Activated CD4-positive, alpha-beta memory T cell treated with anti-CD3 and anti-CD28 coated beads for 36 hours (primary cell): Measurements from ENCODE around the gene FTO. TPM values are rescaled to one million over a fixed set of nuclear protein-coding genes. Genes with fewer than 3 reads are reported as not detected.

ENCODE experiments used
- CTCF ChIA-PET: fragments of 350-600 bp; sonication (Branson Sonifier 250); formaldehyde crosslinking; loops from one replicate; lab custom pipeline; 2021; ENCODE audit warnings: antibody characterized with exemption, inconsistent platforms; lab: Charles Lee
- POLR2A ChIA-PET: fragments of 350-600 bp; sonication (Branson Sonifier 250); formaldehyde crosslinking; loops from one replicate; lab custom pipeline; 2021; ENCODE audit warnings: antibody characterized with exemption; lab: Charles Lee
- DNase-seq: peaks from one replicate; pipeline ENCODE4 v3.0.0-alpha.2; 2020
- H3K27ac Mint-ChIP-seq: one replicate; pipeline ENCODE4 v1.8.0; 2021; ENCODE audit warnings: mixed read lengths
- H3K27me3 Mint-ChIP-seq: one replicate; pipeline ENCODE4 v1.8.0; 2021; ENCODE audit warnings: mixed read lengths
- H3K36me3 Mint-ChIP-seq: one replicate; pipeline ENCODE4 v1.8.0; 2021; ENCODE audit warnings: mixed read lengths
- H3K4me1 Mint-ChIP-seq: one replicate; pipeline ENCODE4 v1.8.0; 2021; ENCODE audit warnings: low read depth, mixed read lengths
- H3K4me3 Mint-ChIP-seq: one replicate; pipeline ENCODE4 v1.8.0; 2021; ENCODE audit warnings: mild to moderate bottlenecking, mixed read lengths
- H3K9me3 Mint-ChIP-seq: one replicate; pipeline ENCODE4 v1.8.0; 2021; ENCODE audit warnings: mixed read lengths
- intact Hi-C: fragments of 100-400 bp; cut with micrococcal nuclease; formaldehyde crosslinking; loops from one replicate; pipeline ENCODE4 v1.15.1; 2023
- total RNA-seq, 2 experiments: library from RNA; stranded (reverse); gene quantifications; one replicate each; pipeline ENCODE4 v1.2.3, GENCODE V29; 2021

Gene FTO
- total RNA-seq, 2 experiments from 2014 or later, result 50.7 to 53.1 TPM

DNA sequence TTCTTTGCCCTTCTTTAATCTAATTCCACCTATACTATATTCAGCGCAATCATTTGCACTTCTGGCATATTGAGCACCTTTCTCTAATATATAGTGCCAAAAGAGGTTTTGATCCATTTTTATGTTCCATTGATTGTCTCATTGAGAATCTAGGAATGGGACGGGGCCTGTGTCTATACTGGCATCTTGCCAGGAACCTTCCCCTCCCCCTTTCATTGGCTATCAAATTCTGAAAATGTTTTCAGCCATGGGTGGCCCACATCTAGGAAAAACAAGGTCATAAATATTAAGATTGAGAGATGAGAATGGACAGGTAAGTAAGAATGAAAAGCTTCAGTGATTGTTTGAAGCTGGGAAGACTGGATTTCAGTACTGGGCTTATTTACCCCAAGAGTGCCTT is 159.9 kb downstream of the FTO start:
- Mint-ChIP-seq H3K27me3 (no peaks in the 10 kb centered on the region), H3K4me1 (peaks cover 14% of the 10 kb centered on the region), H3K36me3 (peaks cover 28% of the 10 kb centered on the region), H3K27ac (no peak overlapping the region), H3K9me3 (peaks cover 11% of the 10 kb centered on the region), H3K4me3 (no peak overlapping the region)
- no peak for DNase-seq
- POLR2A ChIA-PET, result no interaction called here
- intact Hi-C loops, result loop anchor here (2.0 kb wide), 1 partner anchor 49 kb away; no protein-coding TSS in a partner anchor
- CTCF ChIA-PET, result interaction anchor here (1.1 kb wide), 1 partner anchor 27 kb away, joined by 3 read pairs; no protein-coding TSS in a partner anchor

DNA sequence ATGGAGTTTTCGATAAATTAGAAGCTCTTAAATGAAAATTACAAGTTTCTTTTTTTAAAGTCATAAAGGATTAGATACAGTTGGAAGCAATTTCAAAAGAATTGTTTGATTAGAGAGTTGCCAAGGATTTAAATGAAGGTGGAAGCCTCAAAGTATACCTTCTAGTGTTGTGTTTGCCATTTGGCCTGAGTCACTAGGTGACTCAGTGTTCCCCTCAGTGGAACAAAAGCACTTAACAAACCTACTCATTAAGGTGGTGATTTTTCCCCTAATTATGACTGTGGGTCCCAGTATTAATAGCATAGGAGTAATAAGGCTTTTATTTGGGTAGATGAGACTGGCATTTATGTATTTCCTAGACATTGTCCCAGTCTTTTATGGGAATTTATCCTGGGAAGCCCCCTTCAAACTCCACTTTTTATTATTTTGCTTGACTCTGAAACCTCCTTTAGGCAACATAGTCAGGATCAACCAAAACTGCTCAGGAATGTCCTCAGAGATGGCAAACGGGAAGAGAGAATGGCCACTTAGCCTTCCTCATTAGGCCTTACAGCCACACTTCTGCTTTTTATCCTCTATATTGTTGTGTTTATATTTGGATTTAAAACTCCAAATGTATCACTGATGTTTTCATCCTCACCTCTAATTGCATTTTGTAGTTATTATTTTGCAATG is 161.0 kb downstream of the FTO start:
- ChIA-PET POLR2A (no interaction called here), CTCF (interaction anchor here (1.1 kb wide), 1 partner anchor 26 kb away, joined by 3 read pairs; no protein-coding TSS in a partner anchor)
- Mint-ChIP-seq H3K4me3 (no peak overlapping the region), H3K27ac (peak overlapping the region; percentile 52), H3K27me3 (no peaks in the 10 kb centered on the region), H3K4me1 (peaks cover 14% of the 10 kb centered on the region), H3K36me3 (peaks cover 36% of the 10 kb centered on the region), H3K9me3 (peaks cover 16% of the 10 kb centered on the region)
- peak; percentile 33 for DNase-seq
- intact Hi-C loops, result loop anchor here (2.0 kb wide), 1 partner anchor 48 kb away; no protein-coding TSS in a partner anchor

DNA sequence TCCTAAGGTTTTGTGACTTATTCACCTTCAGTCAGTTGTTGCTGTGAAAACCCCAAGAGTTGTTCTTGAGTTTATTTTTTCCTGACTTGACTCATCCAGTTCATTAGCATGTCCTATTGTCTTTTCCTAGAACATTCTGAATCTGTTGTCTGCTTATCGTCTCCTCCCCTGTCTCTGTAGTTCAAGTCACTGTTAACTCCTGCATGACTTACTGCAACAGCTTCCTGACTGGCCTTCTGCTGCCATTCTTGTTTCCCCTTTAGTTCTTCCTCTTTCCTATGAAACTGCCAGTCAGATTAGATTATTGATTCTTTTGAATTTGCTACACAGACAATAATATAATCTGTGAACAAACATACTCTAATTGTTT is 161.5 kb downstream of the FTO start:
- Mint-ChIP-seq H3K4me3 (no peak overlapping the region), H3K27ac (peak overlapping the region; percentile 52), H3K36me3 (peaks cover 40% of the 10 kb centered on the region), H3K4me1 (peaks cover 14% of the 10 kb centered on the region), H3K27me3 (no peaks in the 10 kb centered on the region), H3K9me3 (peaks cover 20% of the 10 kb centered on the region)
- POLR2A ChIA-PET, result no interaction called here
- intact Hi-C loops, result loop anchor here (2.0 kb wide), 1 partner anchor 47 kb away; no protein-coding TSS in a partner anchor
- CTCF ChIA-PET, result no interaction called here
- no peak for DNase-seq

- no peak overlapping the region for H3K4me3 Mint-ChIP-seq
- ChIA-PET POLR2A (no interaction called here), CTCF (no interaction called here)
- peaks cover 14% of the 10 kb centered on the region for H3K4me1 Mint-ChIP-seq
- H3K9me3 Mint-ChIP-seq, result peaks cover 26% of the 10 kb centered on the region
- H3K27ac Mint-ChIP-seq, result no peak overlapping the region
- peaks cover 49% of the 10 kb centered on the region for H3K36me3 Mint-ChIP-seq
- no peaks in the 10 kb centered on the region for H3K27me3 Mint-ChIP-seq
- intact Hi-C loops, result no loop called here
- no peak for DNase-seq
Observed at GRCh38 chr16:53866520-53866919, 162.6 kb downstream of the FTO start.

- Mint-ChIP-seq H3K36me3 (peaks cover 64% of the 10 kb centered on the region), H3K27ac (no peak overlapping the region), H3K9me3 (peaks cover 25% of the 10 kb centered on the region), H3K27me3 (no peaks in the 10 kb centered on the region), H3K4me3 (no peak overlapping the region), H3K4me1 (peaks cover 11% of the 10 kb centered on the region)
- DNase-seq, result no peak
- intact Hi-C loops, result no loop called here
- ChIA-PET CTCF (interaction anchor here (1.0 kb wide), 1 partner anchor 321 kb away, joined by 3 read pairs; no protein-coding TSS in a partner anchor), POLR2A (no interaction called here)
Observed at GRCh38 chr16:53870831-53871230, 166.9 kb downstream of the FTO start.

DNA sequence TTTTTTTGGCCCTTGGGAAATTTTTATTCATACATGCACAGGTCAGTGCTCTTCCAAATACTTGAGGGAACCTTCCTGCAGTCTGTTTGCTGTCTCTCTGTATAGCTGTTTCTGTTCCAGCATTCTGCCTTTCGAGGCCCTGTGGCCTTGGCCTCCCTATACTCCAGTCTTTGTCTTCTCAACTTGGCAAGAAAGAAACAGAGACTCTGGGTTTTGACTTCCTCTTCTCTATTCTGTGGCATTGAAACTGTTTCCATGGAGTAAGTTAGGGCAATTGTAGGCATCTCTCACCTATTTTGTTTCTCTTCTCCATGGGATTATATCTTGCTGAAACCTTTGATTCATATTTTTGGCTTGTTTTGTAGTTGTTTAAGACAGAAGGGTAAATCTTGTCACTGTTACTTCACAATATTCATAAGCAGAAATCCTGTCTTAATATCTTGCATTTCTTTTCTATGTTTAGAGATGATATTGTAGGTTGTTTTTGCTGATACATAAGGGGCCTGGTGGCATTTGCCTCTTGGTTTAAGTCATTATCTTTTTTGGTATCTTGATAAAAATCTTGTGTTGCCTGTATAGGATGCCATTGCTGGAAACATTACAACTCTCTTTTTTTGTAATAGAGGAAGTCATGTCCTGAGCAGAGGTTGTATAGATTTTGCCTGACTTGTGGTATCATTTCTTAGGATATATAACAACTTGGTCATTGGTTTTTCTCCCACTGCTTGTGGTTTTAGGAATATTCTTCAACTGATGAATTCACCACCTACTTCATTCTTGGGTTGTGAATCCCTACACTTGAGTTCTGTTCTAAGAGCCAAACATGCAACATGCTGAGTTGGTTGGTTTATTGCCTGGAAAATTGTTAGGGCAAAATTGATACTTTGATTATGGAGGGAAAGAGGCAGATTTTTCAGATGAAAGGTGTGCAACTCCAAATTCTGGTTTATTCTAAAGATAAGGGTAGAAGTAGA is 168.6 kb downstream of the FTO start:
- ChIA-PET CTCF (no interaction called here), POLR2A (no interaction called here)
- DNase-seq, result no peak
- no peak overlapping the region for H3K4me3 Mint-ChIP-seq
- intact Hi-C loops, result no loop called here
- H3K36me3 Mint-ChIP-seq, result peaks cover 51% of the 10 kb centered on the region
- H3K27ac Mint-ChIP-seq, result no peak overlapping the region
- H3K27me3 Mint-ChIP-seq, result no peaks in the 10 kb centered on the region
- peaks cover 10% of the 10 kb centered on the region for H3K4me1 Mint-ChIP-seq
- peaks cover 19% of the 10 kb centered on the region for H3K9me3 Mint-ChIP-seq

- Mint-ChIP-seq H3K36me3 (peaks cover 33% of the 10 kb centered on the region), H3K4me1 (peaks cover 10% of the 10 kb centered on the region), H3K27ac (no peak overlapping the region), H3K9me3 (peaks cover 2% of the 10 kb centered on the region), H3K4me3 (no peak overlapping the region), H3K27me3 (no peaks in the 10 kb centered on the region)
- POLR2A ChIA-PET, result no interaction called here
- intact Hi-C loops, result no loop called here
- CTCF ChIA-PET, result no interaction called here
- no peak for DNase-seq
Observed at GRCh38 chr16:53876811-53877210, 172.9 kb downstream of the FTO start.

- CTCF ChIA-PET, result no interaction called here
Observed at GRCh38 chr16:53878216-53878615, 174.3 kb downstream of the FTO start.

GRCh38 chr16:53881371-53881770 is 177.4 kb downstream of the FTO start:
- ChIA-PET CTCF (no interaction called here), POLR2A (no interaction called here)
- no peak for DNase-seq
- H3K4me3 Mint-ChIP-seq, result no peak overlapping the region
- no peak overlapping the region for H3K27ac Mint-ChIP-seq
- H3K36me3 Mint-ChIP-seq, result peaks cover 36% of the 10 kb centered on the region
- H3K4me1 Mint-ChIP-seq, result no peaks in the 10 kb centered on the region
- intact Hi-C loops, result no loop called here
- H3K27me3 Mint-ChIP-seq, result no peaks in the 10 kb centered on the region
- H3K9me3 Mint-ChIP-seq, result no peaks in the 10 kb centered on the region

More at GRCh38 chr16:53878216-53878615, 174.3 kb downstream of the FTO start:
- no peaks in the 10 kb centered on the region for H3K27me3 Mint-ChIP-seq
- H3K36me3 Mint-ChIP-seq, result peaks cover 31% of the 10 kb centered on the region
- H3K4me3 Mint-ChIP-seq, result no peak overlapping the region
- POLR2A ChIA-PET, result no interaction called here
- no peaks in the 10 kb centered on the region for H3K4me1 Mint-ChIP-seq
- no peaks in the 10 kb centered on the region for H3K9me3 Mint-ChIP-seq
- no peak for DNase-seq
- intact Hi-C loops, result no loop called here
- no peak overlapping the region for H3K27ac Mint-ChIP-seq

DNA sequence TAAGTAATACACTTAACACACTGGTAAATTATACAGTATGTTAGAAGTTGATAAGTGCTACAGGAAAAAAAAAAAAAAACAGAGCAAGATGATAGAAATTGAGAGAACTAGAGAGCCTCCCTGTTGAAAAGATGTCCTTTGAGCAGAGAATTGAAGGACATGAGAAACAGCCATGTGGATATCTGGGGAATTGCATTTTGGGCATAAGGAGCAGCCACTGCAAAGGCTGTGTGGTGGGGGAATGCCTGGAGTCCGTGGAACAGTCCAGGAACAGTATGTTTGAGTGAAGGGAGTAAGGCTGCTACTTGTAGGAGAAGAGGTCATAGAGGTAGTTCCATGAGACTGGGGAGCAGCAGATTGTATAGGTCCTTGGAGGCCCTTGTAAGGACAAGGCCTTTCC is 178.4 kb downstream of the FTO start:
- Mint-ChIP-seq H3K9me3 (peaks cover 2% of the 10 kb centered on the region), H3K27ac (no peak overlapping the region), H3K4me1 (no peaks in the 10 kb centered on the region), H3K27me3 (no peaks in the 10 kb centered on the region), H3K36me3 (peaks cover 42% of the 10 kb centered on the region), H3K4me3 (no peak overlapping the region)
- ChIA-PET POLR2A (no interaction called here), CTCF (no interaction called here)
- intact Hi-C loops, result no loop called here
- no peak for DNase-seq

DNA sequence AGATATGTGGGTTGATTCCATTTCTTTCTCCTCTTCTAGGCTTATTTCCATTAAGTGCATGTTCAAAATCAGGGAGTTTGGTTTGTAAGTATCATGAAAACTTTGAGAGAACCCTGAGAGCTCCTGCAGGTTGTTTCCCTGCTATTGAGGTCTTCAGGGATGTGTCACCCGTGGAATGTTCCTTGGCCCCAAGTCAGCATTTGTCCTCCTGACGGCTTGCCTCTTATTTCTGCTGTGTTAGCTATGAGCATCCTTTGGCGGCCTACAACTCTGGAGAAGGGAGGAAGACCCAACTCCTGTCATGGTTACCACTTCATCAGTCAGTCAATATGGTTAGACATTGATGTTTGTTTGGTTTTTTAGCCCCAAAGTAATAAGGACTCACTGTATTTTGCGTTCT is 180.8 kb downstream of the FTO start:
- POLR2A ChIA-PET, result no interaction called here
- DNase-seq, result no peak
- no peaks in the 10 kb centered on the region for H3K27me3 Mint-ChIP-seq
- H3K27ac Mint-ChIP-seq, result no peak overlapping the region
- peaks cover 2% of the 10 kb centered on the region for H3K9me3 Mint-ChIP-seq
- H3K36me3 Mint-ChIP-seq, result peaks cover 44% of the 10 kb centered on the region
- intact Hi-C loops, result no loop called here
- H3K4me3 Mint-ChIP-seq, result no peak overlapping the region
- no peaks in the 10 kb centered on the region for H3K4me1 Mint-ChIP-seq
- CTCF ChIA-PET, result interaction anchor here (1.0 to 1.7 kb wide), 2 partner anchors 10 to 335 kb away, joined by 3 to 4 read pairs; no protein-coding TSS in a partner anchor
